HG03378 (cell line): ENCODE measurements around the gene ARHGEF3.

ENCODE experiments used
- ATAC-seq: cut with Tn5 transposase; IDR thresholded peaks from one replicate; pipeline ENCODE4 v1.9.1; 2021; ENCODE audit warnings: mild to moderate bottlenecking, moderate library complexity; ENCODE audit not compliant: unreplicated experiment

ARHGEF3 gene

DNA sequence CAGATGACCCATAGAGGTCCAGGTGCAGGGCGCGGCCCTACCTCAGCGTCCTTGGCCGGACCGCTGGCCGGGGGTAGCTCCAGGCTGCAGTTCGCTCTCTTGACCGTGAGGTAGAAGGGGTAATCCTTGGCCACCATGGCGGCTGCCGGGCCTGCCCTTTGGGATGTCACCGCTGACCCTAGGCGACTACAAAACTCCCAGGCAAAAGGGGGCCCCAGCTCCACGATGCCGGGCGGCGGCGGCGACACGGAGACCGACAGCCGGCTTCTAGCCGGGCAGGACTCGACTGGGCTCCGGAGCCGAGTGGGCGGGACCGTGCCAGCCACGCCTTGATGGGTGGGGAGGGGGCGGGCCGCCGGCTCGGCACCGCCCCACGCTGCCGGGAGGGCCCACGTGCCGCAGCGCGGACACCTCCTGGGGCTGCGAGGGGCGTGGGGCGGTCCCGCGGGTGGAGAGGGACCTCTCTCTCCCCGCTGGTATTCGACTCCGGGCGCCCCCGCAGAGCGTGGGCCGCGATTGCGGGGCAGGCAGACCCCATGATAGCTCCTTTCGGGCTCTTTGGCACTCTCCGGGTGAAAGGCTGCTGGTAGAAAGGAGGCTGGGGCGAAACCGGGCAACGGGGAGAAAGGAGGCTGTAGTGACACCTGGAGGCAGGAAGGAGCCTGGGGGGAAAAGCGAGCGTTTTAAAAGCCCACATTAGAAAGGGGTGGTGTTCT, at the start of gene ARHGEF3:
ARHGEF3 (minus strand) TSS at position 288 of the 716 bp plus-strand sequence; CDS start at position 137, 151 bp downstream.
- ATAC-seq: peak; percentile 72

DNA sequence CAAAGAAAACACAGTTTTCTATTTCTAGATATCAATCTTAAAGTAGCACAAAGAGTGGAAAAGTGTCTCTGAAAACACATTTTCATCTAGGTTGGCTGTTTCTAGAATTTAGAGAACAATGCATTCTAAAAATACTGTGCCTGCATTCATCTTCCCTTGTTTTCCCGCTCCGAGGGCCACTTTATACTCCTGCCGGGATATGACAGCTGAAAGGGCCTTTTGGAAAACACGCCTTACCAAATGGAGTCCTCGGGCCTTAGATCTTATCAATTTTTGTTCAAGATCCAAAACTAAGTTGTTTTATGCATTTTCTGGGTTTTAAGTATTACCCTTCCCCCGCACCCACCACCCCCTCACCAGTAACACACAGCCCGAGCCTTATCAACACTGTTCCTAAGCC, 47.9 kb upstream of the ARHGEF3 start:
- no peak for ATAC-seq

- ATAC-seq: no peak
Measured at GRCh38 chr3:56845505-56845904, 43.8 kb upstream of the ARHGEF3 start.

DNA sequence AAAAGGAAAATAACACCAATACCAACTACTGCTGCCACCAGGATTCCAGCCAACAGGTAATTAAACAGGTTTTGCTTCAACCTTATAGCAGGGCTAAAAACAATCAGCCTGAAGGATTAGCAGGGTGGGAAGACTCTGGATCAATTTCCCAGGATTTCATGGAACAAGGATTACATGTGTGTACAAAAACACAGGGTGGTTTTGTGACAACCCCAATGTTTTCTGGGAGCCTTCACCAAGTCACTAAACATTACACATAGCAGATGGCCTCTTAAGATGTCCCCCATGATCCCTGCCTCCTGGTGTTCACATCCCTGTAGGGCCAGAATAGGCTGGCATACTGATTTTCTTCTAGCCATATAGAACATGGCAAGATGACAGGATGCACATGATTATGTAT, 42.8 kb upstream of the ARHGEF3 start:
- ATAC-seq: no peak

GRCh38 chr3:56839784-56840715, 38.3 kb upstream of the ARHGEF3 start:
- no peak for ATAC-seq

DNA sequence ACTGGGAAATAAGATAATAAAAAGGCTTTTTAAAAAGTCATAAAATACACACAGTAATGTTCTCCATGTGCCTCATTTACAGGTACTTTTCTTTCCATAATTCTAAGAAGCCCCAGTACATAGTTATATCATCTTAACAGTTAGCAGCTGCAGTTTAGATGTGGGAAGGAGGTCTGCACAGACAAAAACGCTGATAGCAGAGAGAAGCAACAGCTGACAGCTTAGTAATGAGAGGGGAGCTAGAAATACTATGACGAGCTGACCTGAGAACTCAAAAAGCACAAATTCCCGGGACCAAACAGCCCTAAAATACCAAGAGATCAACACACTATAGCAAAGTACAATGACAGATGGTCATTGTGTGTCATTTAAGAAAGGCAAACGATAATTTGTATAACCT, 36.7 kb upstream of the ARHGEF3 start:
- no peak for ATAC-seq

- peak; percentile 78 for ATAC-seq
Measured at GRCh38 chr3:56837196-56837955, 35.6 kb upstream of the ARHGEF3 start.

GRCh38 chr3:56836276-56837163, 34.8 kb upstream of the ARHGEF3 start:
- no peak for ATAC-seq

GRCh38 chr3:56835650-56836227, 34.0 kb upstream of the ARHGEF3 start:
- ATAC-seq: no peak

- no peak for ATAC-seq
Measured at GRCh38 chr3:56833536-56833935, 31.8 kb upstream of the ARHGEF3 start.

GRCh38 chr3:56833022-56833421, 31.3 kb upstream of the ARHGEF3 start:
- ATAC-seq: no peak

GRCh38 chr3:56831572-56831971, 29.8 kb upstream of the ARHGEF3 start:
- ATAC-seq: no peak

GRCh38 chr3:56830884-56831283, 29.1 kb upstream of the ARHGEF3 start:
- ATAC-seq: no peak

DNA sequence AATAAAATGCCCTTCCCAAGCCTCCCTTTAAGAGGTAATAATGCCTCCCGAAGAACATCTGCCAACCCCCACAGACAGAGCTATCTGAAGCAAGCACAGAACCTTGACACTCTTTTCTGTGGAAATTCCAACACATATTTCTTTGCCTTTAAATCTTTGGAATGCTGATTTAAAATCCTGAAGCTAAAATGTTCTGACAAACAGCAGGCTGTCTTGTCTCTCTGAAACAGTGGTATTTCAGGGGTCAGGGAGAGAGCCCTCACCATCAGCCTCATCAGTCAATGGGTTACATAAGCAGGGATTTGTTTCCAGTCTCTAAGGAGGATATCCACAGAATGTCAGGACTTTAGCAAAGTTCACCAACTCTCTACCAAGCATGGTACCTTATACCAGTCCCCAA, 27.8 kb upstream of the ARHGEF3 start:
- ATAC-seq: no peak

- ATAC-seq: no peak
Measured at GRCh38 chr3:56826831-56827722, 25.3 kb upstream of the ARHGEF3 start.

GRCh38 chr3:56825567-56826438, 24.1 kb upstream of the ARHGEF3 start:
- ATAC-seq: no peak

GRCh38 chr3:56823984-56824703, 22.4 kb upstream of the ARHGEF3 start:
- ATAC-seq: no peak
